ENCODE data around the gene YWHAE.

Gene YWHAE

GRCh38 chr17:1386265-1386664, 13.8 kb downstream of the YWHAE start:
- Histone ChIP-seq H3F3A (ENCODE audit: insufficient read depth) (peaks cover 26% of the 10 kb centered on the region), H2AFZ (ENCODE audit: low read depth, low read length, severe bottlenecking) (no peak overlapping the region), H4K20me1 (ENCODE audit: low read depth, low read length) (peaks cover 43% of the 10 kb centered on the region), H3K9me2 (replicated peaks; ENCODE audit: insufficient read depth, low read length) (no peaks in the 10 kb centered on the region), H3K36me3 (ENCODE audit: low read length) (no peaks in the 10 kb centered on the region; the same call in 1 of the 2 replicates), H3K4me2 (ENCODE audit: low read depth, low read length, poor library complexity, severe bottlenecking) (no peak overlapping the region), H3K27me3 (ENCODE audit: low read length) (no peaks in the 10 kb centered on the region), H3K9me3 (ENCODE audit: insufficient read depth, low read length) (no peaks in the 10 kb centered on the region), H3K9ac (ENCODE audit: low read length) (no peak overlapping the region), H3K79me2 (ENCODE audit: insufficient read depth, low read length) (peaks cover 100% of the 10 kb centered on the region), H3K27ac (ENCODE audit: low read depth, low read length) (no peak overlapping the region), H3K4me3 (ENCODE audit: insufficient read depth, low read length, poor library complexity, severe bottlenecking) (no peak overlapping the region)
- TF ChIP-seq EZH2phosphoT487 (conservative IDR thresholded peaks at IDR 0.05; ENCODE audit: low read length), result no peak
- TF ChIP-seq CTCF (IDR thresholded peaks at IDR 0.05; ENCODE audit: insufficient read depth, low read length, poor library complexity, severe bottlenecking), result no peak

GRCh38 chr17:1385861-1386260, 14.2 kb downstream of the YWHAE start:
- Histone ChIP-seq H4K20me1 (ENCODE audit: low read depth, low read length) (peaks cover 43% of the 10 kb centered on the region), H3K79me2 (ENCODE audit: insufficient read depth, low read length) (peaks cover 100% of the 10 kb centered on the region), H3K36me3 (ENCODE audit: low read length) (no peaks in the 10 kb centered on the region; the same call in 1 of the 2 replicates), H3K27ac (ENCODE audit: low read depth, low read length) (peak overlapping the region; percentile 5; the same call in 1 of the 2 replicates), H3K9ac (ENCODE audit: low read length) (no peak overlapping the region), H3F3A (ENCODE audit: insufficient read depth) (peaks cover 24% of the 10 kb centered on the region), H3K4me2 (ENCODE audit: low read depth, low read length, poor library complexity, severe bottlenecking) (no peak overlapping the region), H2AFZ (ENCODE audit: low read depth, low read length, severe bottlenecking) (no peak overlapping the region), H3K9me3 (ENCODE audit: insufficient read depth, low read length) (no peaks in the 10 kb centered on the region), H3K9me2 (replicated peaks; ENCODE audit: insufficient read depth, low read length) (no peaks in the 10 kb centered on the region), H3K27me3 (ENCODE audit: low read length) (no peaks in the 10 kb centered on the region), H3K4me3 (ENCODE audit: insufficient read depth, low read length, poor library complexity, severe bottlenecking) (no peak overlapping the region)
- no peak for TF ChIP-seq EZH2phosphoT487 (conservative IDR thresholded peaks at IDR 0.05; ENCODE audit: low read length)
- no peak for TF ChIP-seq CTCF (IDR thresholded peaks at IDR 0.05; ENCODE audit: insufficient read depth, low read length, poor library complexity, severe bottlenecking)

- TF ChIP-seq EZH2phosphoT487 (conservative IDR thresholded peaks at IDR 0.05; ENCODE audit: low read length) (no peak), CTCF (IDR thresholded peaks at IDR 0.05; ENCODE audit: insufficient read depth, low read length, poor library complexity, severe bottlenecking) (no peak)
- H3K9ac ChIP-seq (ENCODE audit: low read length), result no peak overlapping the region
- no peaks in the 10 kb centered on the region for H3K9me3 ChIP-seq (ENCODE audit: insufficient read depth, low read length)
- peaks cover 43% of the 10 kb centered on the region for H4K20me1 ChIP-seq (ENCODE audit: low read depth, low read length)
- H3K4me2 ChIP-seq (ENCODE audit: low read depth, low read length, poor library complexity, severe bottlenecking), result no peak overlapping the region
- peaks cover 26% of the 10 kb centered on the region for H3F3A ChIP-seq (ENCODE audit: insufficient read depth)
- no peaks in the 10 kb centered on the region; the same call in 1 of the 2 replicates for H3K36me3 ChIP-seq (ENCODE audit: low read length)
- no peaks in the 10 kb centered on the region for H3K27me3 ChIP-seq (ENCODE audit: low read length)
- H2AFZ ChIP-seq (ENCODE audit: low read depth, low read length, severe bottlenecking), result no peak overlapping the region
- peaks cover 100% of the 10 kb centered on the region for H3K79me2 ChIP-seq (ENCODE audit: insufficient read depth, low read length)
- no peak overlapping the region for H3K4me3 ChIP-seq (ENCODE audit: insufficient read depth, low read length, poor library complexity, severe bottlenecking)
- H3K27ac ChIP-seq (ENCODE audit: low read depth, low read length), result no peak overlapping the region; the same call in 1 of the 2 replicates
- no peaks in the 10 kb centered on the region for H3K9me2 ChIP-seq (replicated peaks; ENCODE audit: insufficient read depth, low read length)
Observed at GRCh38 chr17:1384905-1385435, 15.1 kb downstream of the YWHAE start.
